ENCODE results near the gene MNAT1.

- no peak for TF ChIP-seq POLR2A (IDR thresholded peaks at IDR 0.05; ENCODE audit: low read length)
- TF ChIP-seq GATA1 (IDR thresholded peaks at IDR 0.05; ENCODE audit: low read depth, low read length): no peak
Measured at GRCh38 chr14:60981633-60982455, 247.3 kb downstream of the MNAT1 start.
